GM18526 (cell line): ENCODE data around the gene SLC4A2.

Experiments
- POLR2A ChIP-seq: IDR thresholded peaks from 3 replicates; pipeline ENCODE4 v1.6.1; 2011; ENCODE audit not compliant: insufficient read length; ENCODE audit errors: extremely low read depth

SLC4A2 gene

DNA sequence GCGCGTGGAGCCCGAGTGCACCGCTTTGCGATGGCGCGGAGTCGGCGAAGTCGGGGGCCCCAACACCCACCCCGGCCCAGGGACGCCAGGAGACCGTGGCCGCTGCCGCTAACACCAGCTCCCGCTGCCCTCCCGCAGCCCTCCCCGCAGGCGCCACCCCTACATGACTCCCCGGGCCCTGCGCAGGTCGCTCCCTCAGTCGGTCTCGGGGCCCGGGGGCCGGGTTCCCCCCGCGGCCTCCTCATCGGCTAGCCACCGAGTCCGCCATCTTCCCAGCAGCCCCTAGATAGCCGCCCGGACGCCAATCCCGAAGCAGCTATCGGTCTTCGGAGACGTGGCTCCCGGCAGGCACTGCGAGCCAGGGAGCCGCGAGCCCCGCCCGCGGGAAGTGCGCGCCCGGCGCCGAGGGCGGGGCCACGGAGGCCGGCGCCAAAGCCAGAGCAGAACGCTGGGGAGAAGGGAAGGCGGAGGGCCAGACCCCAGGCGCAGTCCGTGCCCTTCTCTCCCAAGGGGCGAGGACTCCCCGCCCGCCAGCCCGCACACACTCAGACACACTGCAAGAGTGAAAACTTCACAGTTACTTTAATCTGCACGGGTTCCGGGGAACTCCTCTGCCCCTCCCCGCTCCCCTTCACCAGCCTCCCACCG lies 21.3 kb downstream of the SLC4A2 start, which contains the start of gene FASTK:
Gene FASTK (minus strand): TSS at position 288 of the 648 bp plus-strand sequence. CDS start 43 bp downstream, at position 245.
- peak; percentile 86 for TF ChIP-seq POLR2A

DNA sequence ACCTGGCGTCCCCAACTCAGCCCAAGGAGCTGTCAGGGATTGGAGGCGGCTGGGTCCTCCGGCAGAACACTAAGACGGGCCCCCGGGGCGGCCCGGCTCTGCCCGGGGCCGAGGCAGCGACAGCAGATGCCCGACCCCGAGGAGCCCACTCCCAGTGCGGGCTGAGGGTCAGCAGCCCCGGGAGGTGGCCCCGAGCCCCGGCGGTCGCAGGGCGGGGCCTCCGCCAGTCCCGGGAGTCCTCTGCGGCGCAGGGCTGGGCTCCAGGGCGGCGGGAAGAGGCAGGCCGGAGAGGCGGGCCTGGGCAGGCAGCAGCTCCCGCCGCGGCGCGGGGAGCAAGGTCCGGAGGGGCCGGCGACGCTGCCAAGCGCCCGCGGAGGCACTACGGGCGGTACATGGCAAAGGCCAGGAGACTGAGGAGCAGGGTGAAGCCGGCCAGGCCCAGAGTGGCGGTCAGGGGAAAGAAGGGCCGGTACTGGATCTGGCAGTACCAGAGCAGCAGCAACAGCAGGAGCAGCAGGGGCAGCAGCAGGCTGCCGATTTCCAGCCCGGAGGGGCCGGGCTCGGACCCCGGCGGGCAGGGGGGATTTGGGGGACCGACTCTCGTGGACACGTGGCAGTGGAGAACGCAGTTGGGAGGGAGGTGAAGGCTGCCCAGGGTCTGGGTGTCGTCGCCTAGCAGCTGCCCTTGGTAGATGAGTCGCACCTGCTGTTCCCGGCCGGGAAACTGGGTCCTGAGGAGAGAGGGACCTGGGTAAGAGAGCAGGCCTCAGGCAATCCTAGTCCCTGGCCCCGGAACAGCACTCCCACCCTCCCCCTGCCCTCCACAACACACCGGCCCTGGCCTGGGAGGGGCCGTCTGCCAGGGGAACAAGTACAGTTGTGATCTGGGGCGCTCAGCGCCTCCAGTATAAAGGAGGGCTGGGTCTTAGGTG lies 22.0 kb downstream of the SLC4A2 start:
- no peak for TF ChIP-seq POLR2A

DNA sequence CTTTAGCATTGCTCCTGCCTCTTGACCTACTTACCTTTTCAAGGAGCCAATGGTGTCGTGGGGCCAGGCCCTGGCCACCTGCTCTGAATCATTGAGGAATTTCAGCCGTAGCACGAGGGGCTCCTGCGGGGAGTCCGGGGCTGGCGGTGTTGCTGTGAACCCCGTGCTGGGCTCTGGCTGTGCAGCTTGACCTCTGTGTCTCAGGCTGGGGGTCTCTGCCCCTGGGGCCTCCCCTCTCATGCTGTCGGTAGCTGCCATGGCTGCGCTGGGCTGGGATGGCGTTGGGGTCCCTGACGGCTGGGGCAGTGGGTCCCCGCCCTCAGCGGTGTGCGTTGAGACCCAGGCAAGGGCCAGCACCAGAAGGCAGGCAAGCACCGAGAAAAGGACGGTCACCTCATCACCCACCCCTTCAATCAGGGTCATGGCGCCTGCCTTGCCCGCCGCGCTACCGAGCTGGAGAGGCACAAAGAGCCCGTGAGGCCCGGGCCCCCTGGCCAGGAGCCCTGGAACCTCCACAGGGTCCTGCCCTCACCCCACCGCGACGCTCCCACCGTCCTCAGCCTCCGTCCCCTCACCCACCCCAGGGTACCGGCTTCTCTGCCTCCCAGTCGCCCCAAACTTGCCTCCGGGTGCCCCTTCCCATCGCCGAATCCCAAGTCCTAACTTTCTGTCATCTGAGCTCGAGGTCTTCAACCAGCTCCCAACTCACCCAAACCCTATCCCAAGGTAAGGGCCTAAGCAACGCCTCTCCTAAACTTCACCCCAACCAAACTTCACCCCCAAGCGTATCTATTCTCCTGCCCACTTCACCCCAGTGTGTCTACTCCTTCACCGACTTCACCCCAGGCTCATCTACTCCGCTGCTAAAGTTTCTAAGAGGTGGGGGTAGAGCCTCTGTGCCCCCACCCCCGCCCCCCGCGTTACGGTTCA lies 23.0 kb downstream of the SLC4A2 start:
- no peak for TF ChIP-seq POLR2A

DNA sequence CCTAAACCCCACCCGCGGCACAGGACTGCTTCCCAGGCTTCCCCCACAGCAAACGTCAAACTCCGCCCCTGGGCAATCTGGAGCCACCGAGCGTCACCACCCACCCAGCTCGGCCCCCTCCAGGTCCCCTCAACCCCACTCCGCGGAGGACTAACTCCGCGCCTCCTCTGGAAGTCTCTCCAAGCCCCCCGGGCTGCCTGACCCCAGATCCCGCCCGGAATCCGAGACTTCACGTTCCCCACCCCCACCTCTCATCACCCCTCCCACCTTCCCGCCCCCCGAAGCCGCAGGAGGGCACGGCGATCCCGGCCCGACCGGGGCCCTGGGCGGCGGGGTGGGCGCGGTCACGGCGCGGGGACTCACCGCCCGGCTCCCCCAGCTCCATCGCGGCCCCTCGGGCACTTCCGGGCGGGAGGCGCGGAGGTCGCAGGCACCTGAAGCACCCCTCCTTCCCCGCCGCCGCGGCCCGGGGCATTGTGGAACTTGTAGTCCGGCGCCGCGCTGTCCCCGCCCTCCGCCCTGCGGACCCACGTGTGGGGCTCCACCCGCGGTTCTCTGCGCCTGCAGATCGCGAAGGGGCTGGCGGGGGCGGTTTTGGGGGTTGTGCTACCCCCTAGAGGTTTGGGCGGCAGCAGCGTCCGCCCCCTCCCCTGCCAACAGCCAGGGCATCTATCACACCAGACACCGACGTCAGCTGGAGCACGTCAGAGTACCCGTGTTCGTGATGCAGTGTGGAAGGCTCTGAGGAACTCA lies 23.9 kb downstream of the SLC4A2 start, which contains the start of gene TMUB1:
Gene TMUB1 (minus strand): TSS at position 423 of the 753 bp plus-strand sequence. CDS start 930 bp downstream, outside the sequence.
- peak; percentile 57 for TF ChIP-seq POLR2A

DNA sequence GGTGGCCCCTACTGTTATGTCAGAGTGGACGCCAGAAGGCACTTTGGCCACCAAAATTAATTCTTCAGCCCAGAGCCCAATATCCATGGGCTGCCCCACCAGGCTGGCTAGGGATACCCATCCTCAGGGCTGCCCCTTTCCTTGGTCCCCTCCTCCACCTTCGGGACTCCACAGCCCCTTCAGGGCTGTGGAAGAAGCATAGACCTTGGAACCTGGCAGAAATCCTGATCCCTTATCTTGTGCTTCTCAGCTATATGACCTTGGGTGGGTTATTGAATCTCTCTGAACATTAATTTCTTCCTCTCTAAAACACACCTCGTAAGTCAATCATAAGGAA lies 24.4 kb downstream of the SLC4A2 start:
- TF ChIP-seq POLR2A: no peak

DNA sequence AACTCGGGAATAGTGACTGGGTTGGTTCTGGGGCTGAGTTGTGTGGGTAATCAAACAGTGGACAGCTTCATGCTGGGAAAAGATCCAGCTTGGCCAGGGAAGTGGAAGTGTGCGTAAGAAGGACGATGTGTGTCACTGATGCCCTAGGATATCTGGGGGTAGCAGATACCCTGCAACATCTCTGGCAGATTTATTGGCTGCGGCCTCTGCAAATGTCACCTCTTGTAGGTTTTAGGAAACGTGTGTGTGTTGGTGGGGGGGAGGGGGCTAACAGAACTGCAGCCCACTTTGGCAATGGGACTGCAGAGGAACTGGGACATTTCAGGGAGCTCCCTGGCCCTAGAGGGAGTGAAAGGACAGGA lies 25.9 kb downstream of the SLC4A2 start:
- no peak for TF ChIP-seq POLR2A

DNA sequence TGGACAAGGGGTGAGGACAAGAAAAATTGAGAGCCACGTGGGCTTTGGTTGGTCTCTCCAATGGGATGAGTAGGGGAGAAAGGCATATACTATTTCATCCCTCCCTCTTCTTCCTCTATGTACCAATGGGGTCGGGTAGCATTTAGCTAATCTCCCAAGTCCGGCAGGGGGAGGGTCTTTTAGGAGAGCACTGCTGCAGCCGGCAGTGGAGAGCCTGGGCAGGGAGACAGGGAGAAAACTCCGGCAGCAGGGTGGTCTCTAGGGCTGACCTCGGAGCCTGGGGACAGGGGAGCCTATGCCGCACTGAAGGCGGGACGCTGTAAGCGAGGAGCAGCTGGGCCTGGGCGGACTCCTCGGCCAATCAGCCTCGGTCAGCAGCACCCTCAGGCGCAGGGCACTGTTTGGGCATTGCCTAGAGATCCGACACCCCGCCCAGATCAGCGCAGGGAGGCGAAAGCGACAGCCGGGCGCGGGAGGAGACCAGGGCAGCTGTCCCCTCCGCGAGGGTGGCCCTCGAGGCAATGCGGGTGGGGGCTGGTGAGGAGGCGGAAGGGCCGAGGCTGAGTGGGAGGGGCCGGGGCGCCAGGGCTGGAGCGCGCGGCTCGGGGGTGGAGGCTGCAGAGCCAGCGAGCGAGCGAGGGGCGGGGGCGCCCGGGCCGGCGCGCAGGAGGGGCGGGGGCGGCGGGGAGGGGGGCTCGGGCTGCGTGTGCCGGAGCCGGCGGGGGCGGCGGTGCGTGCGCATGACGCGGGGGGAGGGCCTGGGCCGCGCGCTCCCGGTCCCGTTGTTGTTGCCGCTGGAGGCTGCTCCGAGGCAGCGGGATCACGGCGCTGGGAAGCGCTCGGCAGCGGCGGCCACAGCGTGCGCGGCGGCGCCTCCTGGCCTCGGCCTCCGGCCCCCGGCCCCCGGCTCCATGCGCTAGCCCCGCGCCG lies 26.6 kb downstream of the SLC4A2 start, which contains the start of gene AGAP3:
Gene AGAP3 (plus strand): TSS at position 785 of the 930 bp plus-strand sequence. CDS start 267 bp downstream, outside the sequence.
- peak; percentile 64 for TF ChIP-seq POLR2A

DNA sequence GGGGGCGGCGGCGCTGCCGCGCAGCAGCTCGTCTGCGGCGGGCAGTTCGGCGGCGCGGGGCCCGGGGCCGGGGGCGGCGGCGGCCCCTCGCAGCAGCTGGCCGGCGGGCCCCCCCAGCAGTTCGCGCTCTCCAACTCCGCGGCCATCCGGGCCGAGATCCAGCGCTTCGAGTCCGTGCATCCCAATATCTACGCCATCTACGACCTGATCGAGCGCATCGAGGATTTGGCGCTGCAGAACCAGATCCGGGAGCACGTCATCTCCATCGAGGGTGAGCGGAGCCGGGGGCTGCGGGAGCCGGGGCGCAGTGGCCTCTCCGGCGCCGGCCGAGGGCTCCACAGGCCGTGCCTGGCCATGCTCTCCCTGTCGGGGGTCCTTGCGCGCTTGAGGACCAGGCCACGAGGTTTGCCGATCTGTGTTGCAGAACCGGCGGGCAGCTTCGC lies 27.4 kb downstream of the SLC4A2 start:
- TF ChIP-seq POLR2A: no peak

DNA sequence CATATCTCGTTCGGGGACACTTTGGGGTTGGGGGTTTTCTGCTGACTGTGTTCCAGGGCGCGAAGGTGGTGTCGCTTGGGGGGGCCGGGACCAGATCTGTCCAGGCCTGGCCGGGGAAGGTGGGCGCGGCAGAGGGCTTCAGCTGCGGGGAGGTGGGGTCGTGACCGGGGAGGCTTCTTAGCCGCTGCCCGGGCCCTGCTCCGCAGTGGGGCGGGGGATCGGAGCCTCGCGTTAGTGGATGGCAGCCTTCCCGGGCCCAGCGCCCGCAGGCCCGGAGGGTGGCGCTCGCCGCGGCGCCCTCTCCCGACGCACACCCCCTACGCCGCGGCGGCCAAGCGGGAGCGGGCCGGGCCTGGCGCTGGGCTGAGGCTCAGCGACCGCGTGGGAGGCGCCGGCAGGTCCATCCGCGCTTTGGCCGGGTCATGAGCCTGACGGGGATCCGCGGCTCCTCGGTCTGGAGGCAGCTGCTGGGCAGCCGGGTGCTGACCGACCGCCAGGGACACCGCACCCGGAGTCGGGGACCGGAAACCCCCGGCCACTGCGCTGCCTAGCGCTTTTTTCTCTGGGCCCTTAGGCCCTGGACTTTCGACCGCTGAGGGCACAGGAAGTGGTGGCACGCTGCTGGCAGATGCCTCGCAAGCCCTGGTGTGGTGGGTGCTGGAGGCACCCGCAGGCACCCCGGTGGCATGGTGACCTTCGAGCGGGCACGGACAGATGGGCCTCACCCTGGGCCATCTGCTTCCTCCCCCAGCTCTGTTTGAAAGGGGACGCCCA lies 28.0 kb downstream of the SLC4A2 start:
- TF ChIP-seq POLR2A: peak; percentile 40

DNA sequence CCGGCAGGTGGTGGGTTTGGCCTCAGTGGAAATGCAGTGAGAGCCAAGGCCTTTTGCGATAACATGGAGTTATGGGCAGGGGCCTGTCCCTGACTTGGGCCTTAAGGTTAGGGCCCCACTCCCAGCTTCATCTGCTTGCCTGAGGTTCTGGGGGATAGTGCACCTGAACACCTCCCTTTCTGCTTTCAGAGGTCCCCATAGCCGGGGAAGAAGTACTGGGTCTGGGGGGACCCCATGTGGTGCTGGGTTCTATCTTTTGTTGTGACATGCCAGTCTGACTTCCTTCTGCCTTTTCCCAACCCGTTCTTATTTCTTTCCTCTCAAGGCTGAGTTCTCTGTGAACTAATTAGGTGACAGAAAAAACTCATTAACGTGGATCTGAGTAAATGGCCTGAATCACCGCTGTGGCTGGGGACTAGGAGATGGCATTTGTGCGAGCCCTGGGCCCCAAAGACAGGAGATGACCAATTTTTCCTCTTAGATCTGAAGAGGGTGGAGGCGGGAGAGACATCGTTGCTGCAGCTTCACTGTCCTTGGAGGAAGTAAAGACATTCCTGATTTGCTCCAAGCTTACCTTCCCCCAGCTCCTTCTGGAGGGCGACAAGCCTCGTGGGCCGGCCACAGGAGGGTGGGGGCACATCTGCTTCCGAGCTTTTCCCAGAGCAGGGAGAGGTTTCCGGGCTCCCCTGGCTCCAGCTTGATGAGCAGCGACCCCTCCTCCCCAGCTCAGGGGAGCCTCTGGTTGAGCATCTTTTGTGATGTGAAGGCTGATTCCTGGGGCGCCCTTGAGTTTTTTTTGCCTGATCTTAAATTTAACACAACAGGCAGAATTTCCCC lies 28.8 kb downstream of the SLC4A2 start:
- no peak for TF ChIP-seq POLR2A

DNA sequence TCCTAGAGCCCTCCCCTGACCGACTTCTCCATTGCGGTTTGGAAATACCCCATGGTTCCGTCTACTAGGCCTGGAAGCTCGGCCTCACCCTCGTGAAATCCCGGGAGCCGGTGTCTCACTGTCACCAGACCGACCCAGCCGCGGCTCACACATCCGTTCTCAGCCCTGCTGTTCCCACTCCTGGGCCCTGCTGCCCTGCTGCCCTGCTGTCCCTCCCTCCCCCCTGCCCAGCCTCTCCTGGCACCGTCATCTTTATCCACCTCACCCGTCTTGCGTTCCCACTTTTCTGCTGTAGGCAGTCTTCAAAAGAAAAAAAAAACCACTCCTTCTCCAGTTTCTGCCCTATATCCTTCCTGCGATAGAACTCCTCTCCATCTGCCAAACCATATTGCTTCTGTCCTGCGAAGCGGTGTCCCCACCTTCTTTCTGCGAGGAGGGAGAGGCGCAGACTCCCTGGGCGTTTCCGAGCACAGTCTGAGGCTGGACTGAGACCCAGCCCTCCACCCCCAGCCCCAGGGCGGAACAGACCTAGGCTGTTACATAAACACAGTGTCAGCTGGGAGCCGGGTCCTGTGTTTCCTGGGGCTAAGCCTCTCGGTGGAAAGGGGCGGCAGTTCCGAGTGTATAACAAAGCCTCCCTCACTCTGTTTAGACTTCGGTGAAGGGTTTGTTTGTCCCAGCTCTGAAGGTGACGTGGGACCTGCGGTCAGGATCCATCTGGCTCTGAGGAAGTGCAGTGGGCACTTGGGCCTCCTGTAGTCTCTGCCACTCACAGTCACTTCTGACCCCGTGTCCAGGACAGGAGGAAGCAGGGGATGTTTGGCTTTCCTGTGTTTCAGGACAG lies 29.7 kb downstream of the SLC4A2 start:
- TF ChIP-seq POLR2A: no peak
